SK-N-SH (cell line): ENCODE results near the gene SLC25A30. TPM values are rescaled to one million over a fixed set of nuclear protein-coding genes. Genes with fewer than 3 reads are reported as not detected.

ENCODE experiments used
- CTCF ChIA-PET: fragments of 300-600, 350-600 bp; formaldehyde crosslinking; extraction: SDS; loops from one replicate; lab custom pipeline; 2021; lab: Yijun Ruan, JAX
- POLR2A ChIA-PET: fragments of 350-600 bp; sonication (Branson Sonifier 250); formaldehyde crosslinking; extraction: SDS; loops from one replicate; lab custom pipeline; 2020; ENCODE audit warnings: antibody characterized with exemption, inconsistent platforms; lab: Yijun Ruan, JAX
- DNase-seq: peaks from one replicate; pipeline ENCODE4 v3.0.0; 2012
- H2AFZ ChIP-seq: fragments of 200-600 bp; sonication (generic); 2 replicates; pipeline ENCODE4 v1.8.1; 2016; ENCODE audit warnings: antibody characterized with exemption, mild to moderate bottlenecking, low read depth
- H3F3A ChIP-seq: fragments of 200-600 bp; sonication (generic); replicated peaks from 2 replicates; pipeline ENCODE3; 2016; ENCODE audit warnings: antibody characterized with exemption, mild to moderate bottlenecking; ENCODE audit not compliant: insufficient read depth
- H3K27ac ChIP-seq, 2 experiments: fragments of 200-500 bp in 1 of 2; fragments of 200-600 bp in 1 of 2; sonication (Bioruptor generic) in 1 of 2; sonication (generic), shearing (Covaris generic) in 1 of 2; 2 replicates each; pipeline versions ENCODE4 v1.5.1 to v1.6.1; 2014 to 2016; ENCODE audit warnings: low read depth in 2 of 2, inconsistent platforms in 1 of 2, low read length in 1 of 2, mild to moderate bottlenecking in 1 of 2, mixed read lengths in 1 of 2
- H3K27me3 ChIP-seq: fragments of 200-600 bp; sonication (generic), shearing (Covaris generic); 2 replicates; pipeline ENCODE4 v1.6.1; 2016; ENCODE audit warnings: mixed run types; ENCODE audit not compliant: insufficient read depth
- H3K36me3 ChIP-seq, 2 experiments: fragments of 200-500 bp in 1 of 2; fragments of 200-600 bp in 1 of 2; sonication (Bioruptor generic) in 1 of 2; sonication (generic) in 1 of 2; replicated peaks in 1 of 2; 2 replicates each; pipeline versions ENCODE3 to v1.5.1; 2014 to 2016; ENCODE audit warnings: low read length in 1 of 2, mild to moderate bottlenecking in 1 of 2; ENCODE audit not compliant: insufficient read depth in 2 of 2, control insufficient read depth in 1 of 2
- H3K4me1 ChIP-seq, 2 experiments: fragments of 200-500 bp in 1 of 2; fragments of 200-600 bp in 1 of 2; sonication (Bioruptor generic) in 1 of 2; sonication (generic), shearing (Covaris generic) in 1 of 2; 2 replicates each; pipeline versions ENCODE4 v1.5.1 to v1.6.1; 2014 to 2016; ENCODE audit warnings: low read depth in 1 of 2, low read length in 1 of 2, mixed run types in 1 of 2; ENCODE audit not compliant: insufficient read depth in 2 of 2, control insufficient read depth in 1 of 2
- H3K4me2 ChIP-seq: fragments of 200-600 bp; sonication (generic), shearing (Covaris generic); 2 replicates; pipeline ENCODE4 v1.6.1; 2017; ENCODE audit warnings: mixed run types
- H3K4me3 ChIP-seq, 2 experiments: fragments of 200-500 bp in 1 of 2; fragments of 200-600 bp in 1 of 2; sonication (Bioruptor generic) in 1 of 2; sonication (generic), shearing (Covaris generic) in 1 of 2; 2 replicates each; pipeline versions ENCODE4 v1.5.1 to v1.8.1; 2014 to 2016; ENCODE audit warnings: low read depth in 2 of 2, inconsistent platforms in 1 of 2, low read length in 1 of 2, mild to moderate bottlenecking in 1 of 2, mixed read lengths in 1 of 2, moderate library complexity in 1 of 2
- H3K79me2 ChIP-seq: fragments of 200-600 bp; sonication (generic); 2 replicates; pipeline ENCODE4 v1.8.1; 2017; ENCODE audit warnings: mild to moderate bottlenecking; ENCODE audit not compliant: insufficient read depth
- H3K9ac ChIP-seq: fragments of 200-600 bp; sonication (generic); 2 replicates; pipeline ENCODE4 v1.6.1; 2017; ENCODE audit warnings: mixed run types
- H3K9me2 ChIP-seq: fragments of 200-600 bp; sonication (generic); 2 replicates; pipeline ENCODE4 v1.6.1; 2017; ENCODE audit warnings: mixed run types
- H3K9me3 ChIP-seq: fragments of 200-600 bp; sonication (generic); 2 replicates; pipeline ENCODE4 v1.6.1; 2017; ENCODE audit warnings: mixed run types, mild to moderate bottlenecking, moderate library complexity
- H4K20me1 ChIP-seq: fragments of 200-600 bp; sonication (generic); 2 replicates; pipeline ENCODE4 v1.6.1; 2017; ENCODE audit warnings: mild to moderate bottlenecking, mixed run types; ENCODE audit not compliant: insufficient read depth
- CHD2 ChIP-seq: fragments of 150-350 bp; IDR thresholded peaks from 2 replicates; pipeline ENCODE4 v1.6.1; 2018; ENCODE audit warnings: low read length; ENCODE audit not compliant: partially characterized antibody
- MXI1 ChIP-seq: IDR thresholded peaks from 2 replicates; pipeline ENCODE4 v1.6.1; 2012; ENCODE audit warnings: mild to moderate bottlenecking, low read depth, low read length, improper control_type of control experiment
- NFIC ChIP-seq: IDR thresholded peaks from 2 replicates; pipeline ENCODE4 v1.4.0; 2012; ENCODE audit warnings: borderline replicate concordance
- NRF1 ChIP-seq: IDR thresholded peaks from 2 replicates; pipeline ENCODE4 v1.6.1; 2012; ENCODE audit warnings: low read depth, mild to moderate bottlenecking, low read length
- RAD21 ChIP-seq: IDR thresholded peaks from 2 replicates; pipeline ENCODE4 v1.6.1; 2012; ENCODE audit warnings: mild to moderate bottlenecking, low read length
- RCOR1 ChIP-seq: fragments of 150-350 bp; IDR thresholded peaks from 2 replicates; pipeline ENCODE4 v1.6.1; 2017; ENCODE audit warnings: antibody characterized with exemption, low read length
- RXRA ChIP-seq: IDR thresholded peaks from 2 replicates; pipeline ENCODE4 v1.4.0; 2012; ENCODE audit warnings: low read depth, mild to moderate bottlenecking, borderline replicate concordance
- SMC3 ChIP-seq: IDR thresholded peaks from 2 replicates; pipeline ENCODE4 v1.6.1; 2012; ENCODE audit warnings: low read depth, low read length, improper control_type of control experiment
- TCF12 ChIP-seq: IDR thresholded peaks from 2 replicates; pipeline ENCODE4 v1.4.0; 2012
- TEAD4 ChIP-seq: IDR thresholded peaks from 2 replicates; pipeline ENCODE4 v1.4.0; 2012; ENCODE audit warnings: mild to moderate bottlenecking, borderline replicate concordance; ENCODE audit not compliant: insufficient read depth
- WGBS: methylation state at CpG from one replicate; pipeline ENCODE4 v1.1.6; 2017; ENCODE audit warnings: low lambda C conversion rate; 5-methylcytosine and 5-hydroxymethylcytosine counted together
- polyA plus RNA-seq, 3 experiments: library from polyadenylated mRNA; depleted of rRNA; stranded (reverse); fragments of >200 nt; gene quantifications; 2 replicates each; pipeline ENCODE4 v1.2.3, GENCODE V29; 2012
- TF ChIP-seq, protein P1 (sequence below): fragments of 200-600 bp; sonication (generic); IDR thresholded peaks from 2 replicates; pipeline ENCODE4 v1.6.1; 2017; ENCODE audit warnings: antibody characterized with exemption, mild to moderate bottlenecking, moderate library complexity
- TF ChIP-seq, protein P2 (sequence below): fragments of 150-350 bp; IDR thresholded peaks from 2 replicates; pipeline ENCODE4 v1.6.1; 2016; ENCODE audit warnings: mild to moderate bottlenecking, low read depth, low read length
- TF ChIP-seq, protein P3 (sequence below): IDR thresholded peaks from 2 replicates; pipeline ENCODE4; 2012
- TF ChIP-seq, protein P4 (sequence below): IDR thresholded peaks from 2 replicates; pipeline ENCODE4 v1.4.0; 2012; ENCODE audit warnings: low read depth

SLC25A30 gene
- polyA plus RNA-seq, 1 of the 3 experiments (the other 2 are of a cell fraction) = 9.6 TPM

DNA sequence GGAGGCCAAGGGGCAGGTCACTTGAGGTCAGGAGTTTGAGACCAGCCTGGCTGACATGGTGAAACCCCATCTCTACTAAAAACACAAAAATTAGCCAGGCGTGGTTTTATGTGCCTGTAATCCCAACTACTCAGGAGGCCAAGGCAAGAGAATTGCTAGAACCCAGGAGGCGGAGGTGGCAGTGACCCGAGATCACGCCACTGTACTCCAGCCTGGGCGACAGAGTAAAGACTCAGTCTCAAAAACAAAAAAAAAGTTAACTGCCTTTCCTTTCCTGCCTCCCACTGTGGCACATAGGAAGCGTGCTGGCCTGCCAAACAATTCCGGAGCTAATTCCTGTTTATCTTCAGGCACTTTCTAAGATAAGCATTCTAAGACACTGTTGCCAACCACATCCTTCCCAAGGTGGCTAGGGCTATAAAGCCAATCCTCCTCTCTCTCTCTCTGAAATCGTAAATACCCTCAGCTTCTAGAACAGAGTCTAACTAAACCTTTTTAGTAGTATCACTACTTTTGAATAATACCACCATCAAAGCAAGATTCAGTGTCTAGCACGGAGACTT lies 21.6 kb downstream of the SLC25A30 start:
- Histone ChIP-seq H3K4me1 (no peaks in the 10 kb centered on the region; a peak in 1 of 4 replicates), H3K9me3 (no peaks in the 10 kb centered on the region), H3F3A (peaks cover 11% of the 10 kb centered on the region), H3K79me2 (no peaks in the 10 kb centered on the region; the same call in 1 of the 2 replicates), H3K9ac (no peak overlapping the region), H3K27ac (no peak overlapping the region), H3K36me3 (peaks cover 27 to 45% of the 10 kb centered on the region in 2 experiments), H3K4me3 (no peak overlapping the region), H4K20me1 (no peaks in the 10 kb centered on the region), H3K27me3 (no peaks in the 10 kb centered on the region), H3K4me2 (no peak overlapping the region), H3K9me2 (no peaks in the 10 kb centered on the region), H2AFZ (no peak overlapping the region)
- ChIA-PET POLR2A (no interaction called here), CTCF (no interaction called here)
- WGBS = 94% methylated on average over 9 of the region's 9 CpGs
- no peak for TF ChIP-seq RXRA
- no peak for DNase-seq

DNA sequence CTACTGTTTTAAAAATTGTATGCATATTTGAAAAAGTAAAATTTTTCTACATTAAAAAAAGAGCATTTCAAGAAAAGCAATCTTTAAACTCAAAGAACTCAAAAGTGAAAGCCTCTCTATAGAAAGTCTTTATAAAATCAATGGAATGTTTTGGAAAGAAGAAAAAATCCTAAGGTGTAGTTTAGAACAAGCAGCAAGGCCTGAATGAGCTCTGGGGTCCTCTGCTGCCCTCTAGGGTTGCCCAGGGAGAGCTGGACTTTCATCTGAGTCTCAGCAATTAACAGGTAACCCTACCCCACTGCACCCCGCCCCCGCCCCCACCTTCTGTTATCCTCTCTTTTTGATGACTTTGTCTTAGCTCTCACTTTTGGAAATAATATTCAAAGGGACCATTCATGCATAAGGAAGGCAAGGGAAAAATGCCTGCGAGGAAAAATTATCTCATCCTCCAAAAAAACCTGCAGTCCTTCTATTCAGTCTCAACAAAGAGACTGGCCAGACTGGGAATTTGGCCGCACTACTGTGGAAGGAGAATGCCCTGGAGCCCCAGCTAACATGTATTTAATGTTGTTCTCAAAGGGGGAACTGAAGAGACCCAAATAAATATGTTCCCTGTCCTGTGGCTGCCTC lies 24.1 kb downstream of the SLC25A30 start:
- Histone ChIP-seq H3K27me3 (no peaks in the 10 kb centered on the region), H3F3A (peaks cover 11% of the 10 kb centered on the region), H4K20me1 (no peaks in the 10 kb centered on the region), H2AFZ (no peak overlapping the region), H3K27ac (no peak overlapping the region), H3K4me3 (no peak overlapping the region), H3K4me1 (no peaks in the 10 kb centered on the region; a peak in 1 of 4 replicates), H3K9me2 (no peaks in the 10 kb centered on the region), H3K9me3 (no peaks in the 10 kb centered on the region), H3K79me2 (no peaks in the 10 kb centered on the region; the same call in 1 of the 2 replicates), H3K9ac (no peak overlapping the region)
- CTCF ChIA-PET = interaction anchor here (0.6 to 3.2 kb wide), 29 partner anchors 9 to 932 kb away, joined by 3 to 19 read pairs (median 4); partner anchors contain the start of genes SLC25A30 and TPT1
- peak; percentile 81 for DNase-seq
- 40% methylated on average over 4 of the region's 4 CpGs for WGBS
- TF ChIP-seq SMC3 (peak; percentile 57), RXRA (no peak), RAD21 (peak; percentile 73), CHD2 (no peak)
- TF ChIP-seq, protein P1, sequence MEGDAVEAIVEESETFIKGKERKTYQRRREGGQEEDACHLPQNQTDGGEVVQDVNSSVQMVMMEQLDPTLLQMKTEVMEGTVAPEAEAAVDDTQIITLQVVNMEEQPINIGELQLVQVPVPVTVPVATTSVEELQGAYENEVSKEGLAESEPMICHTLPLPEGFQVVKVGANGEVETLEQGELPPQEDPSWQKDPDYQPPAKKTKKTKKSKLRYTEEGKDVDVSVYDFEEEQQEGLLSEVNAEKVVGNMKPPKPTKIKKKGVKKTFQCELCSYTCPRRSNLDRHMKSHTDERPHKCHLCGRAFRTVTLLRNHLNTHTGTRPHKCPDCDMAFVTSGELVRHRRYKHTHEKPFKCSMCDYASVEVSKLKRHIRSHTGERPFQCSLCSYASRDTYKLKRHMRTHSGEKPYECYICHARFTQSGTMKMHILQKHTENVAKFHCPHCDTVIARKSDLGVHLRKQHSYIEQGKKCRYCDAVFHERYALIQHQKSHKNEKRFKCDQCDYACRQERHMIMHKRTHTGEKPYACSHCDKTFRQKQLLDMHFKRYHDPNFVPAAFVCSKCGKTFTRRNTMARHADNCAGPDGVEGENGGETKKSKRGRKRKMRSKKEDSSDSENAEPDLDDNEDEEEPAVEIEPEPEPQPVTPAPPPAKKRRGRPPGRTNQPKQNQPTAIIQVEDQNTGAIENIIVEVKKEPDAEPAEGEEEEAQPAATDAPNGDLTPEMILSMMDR = peak; percentile 79
- TF ChIP-seq, all 33 proteins: peak for 3
- H3K4me2 ChIP-seq = no peak overlapping the region
- POLR2A ChIA-PET = interaction anchor here (0.9 kb wide), 1 partner anchor 53 kb away, joined by 3 read pairs; the partner anchor contains the start of gene TPT1
- H3K36me3 ChIP-seq = peaks cover 20 to 34% of the 10 kb centered on the region in 2 experiments

DNA sequence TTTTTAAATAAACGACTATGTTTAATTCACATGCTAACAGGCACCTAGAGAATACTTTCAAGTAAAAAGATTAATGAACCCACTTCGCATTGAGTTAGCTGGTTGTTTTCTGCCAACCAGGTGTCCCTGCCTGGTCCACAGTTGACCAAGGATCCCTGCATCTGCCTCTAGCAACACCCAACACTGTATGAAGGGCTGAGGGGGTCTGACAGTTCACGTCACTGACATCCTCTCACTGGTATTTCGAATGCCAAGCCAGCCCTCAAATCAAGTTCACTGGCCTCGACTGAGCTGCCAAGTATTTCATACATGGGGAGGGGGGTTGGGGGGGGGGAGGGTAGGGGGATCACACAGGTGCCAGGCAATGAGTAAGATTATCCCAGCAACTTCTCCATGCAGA lies 25.4 kb downstream of the SLC25A30 start:
- WGBS = 91% methylated on average over 5 of the region's 5 CpGs
- H3K9me3 ChIP-seq = no peaks in the 10 kb centered on the region
- TF ChIP-seq, protein P2, sequence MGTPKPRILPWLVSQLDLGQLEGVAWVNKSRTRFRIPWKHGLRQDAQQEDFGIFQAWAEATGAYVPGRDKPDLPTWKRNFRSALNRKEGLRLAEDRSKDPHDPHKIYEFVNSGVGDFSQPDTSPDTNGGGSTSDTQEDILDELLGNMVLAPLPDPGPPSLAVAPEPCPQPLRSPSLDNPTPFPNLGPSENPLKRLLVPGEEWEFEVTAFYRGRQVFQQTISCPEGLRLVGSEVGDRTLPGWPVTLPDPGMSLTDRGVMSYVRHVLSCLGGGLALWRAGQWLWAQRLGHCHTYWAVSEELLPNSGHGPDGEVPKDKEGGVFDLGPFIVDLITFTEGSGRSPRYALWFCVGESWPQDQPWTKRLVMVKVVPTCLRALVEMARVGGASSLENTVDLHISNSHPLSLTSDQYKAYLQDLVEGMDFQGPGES = no peak
- TF ChIP-seq, protein P3, sequence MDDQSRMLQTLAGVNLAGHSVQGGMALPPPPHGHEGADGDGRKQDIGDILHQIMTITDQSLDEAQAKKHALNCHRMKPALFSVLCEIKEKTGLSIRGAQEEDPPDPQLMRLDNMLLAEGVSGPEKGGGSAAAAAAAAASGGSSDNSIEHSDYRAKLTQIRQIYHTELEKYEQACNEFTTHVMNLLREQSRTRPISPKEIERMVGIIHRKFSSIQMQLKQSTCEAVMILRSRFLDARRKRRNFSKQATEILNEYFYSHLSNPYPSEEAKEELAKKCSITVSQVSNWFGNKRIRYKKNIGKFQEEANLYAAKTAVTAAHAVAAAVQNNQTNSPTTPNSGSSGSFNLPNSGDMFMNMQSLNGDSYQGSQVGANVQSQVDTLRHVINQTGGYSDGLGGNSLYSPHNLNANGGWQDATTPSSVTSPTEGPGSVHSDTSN = no peak
- TF ChIP-seq, protein P4, sequence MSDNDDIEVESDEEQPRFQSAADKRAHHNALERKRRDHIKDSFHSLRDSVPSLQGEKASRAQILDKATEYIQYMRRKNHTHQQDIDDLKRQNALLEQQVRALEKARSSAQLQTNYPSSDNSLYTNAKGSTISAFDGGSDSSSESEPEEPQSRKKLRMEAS = no peak
- TF ChIP-seq TCF12 (no peak), SMC3 (no peak), MXI1 (no peak), NFIC (no peak), TEAD4 (no peak), NRF1 (no peak), CHD2 (no peak), RCOR1 (no peak)

More for the DNA sequence above, 25.4 kb downstream of the SLC25A30 start:
- no peak overlapping the region for H3K4me3 ChIP-seq
- H4K20me1 ChIP-seq = no peaks in the 10 kb centered on the region
- H2AFZ ChIP-seq = no peak overlapping the region
- no peaks in the 10 kb centered on the region for H3K9me2 ChIP-seq
- H3K79me2 ChIP-seq = no peaks in the 10 kb centered on the region; the same call in 1 of the 2 replicates
- H3K4me2 ChIP-seq = no peak overlapping the region
- H3K36me3 ChIP-seq = peaks cover 17 to 23% of the 10 kb centered on the region in 2 experiments
- no peak for DNase-seq
- no peaks in the 10 kb centered on the region for H3K27me3 ChIP-seq
- CTCF ChIA-PET = interaction anchor here (1.5 to 3.2 kb wide), 7 partner anchors 9 to 346 kb away, joined by 7 to 19 read pairs (median 13); partner anchors contain the start of genes SLC25A30 and TPT1
- H3F3A ChIP-seq = peaks cover 11% of the 10 kb centered on the region
- H3K4me1 ChIP-seq = no peaks in the 10 kb centered on the region; a peak in 1 of 4 replicates
- no peak overlapping the region for H3K27ac ChIP-seq
- H3K9ac ChIP-seq = no peak overlapping the region
- POLR2A ChIA-PET = no interaction called here
